ENCODE data around the gene PDE6B. TPM values are rescaled to one million over a fixed set of nuclear protein-coding genes. Genes with fewer than 3 reads are reported as not detected.
"Not testable (repeated sequence)": the region's sequence is repeated elsewhere in the genome, so short reads cannot be mapped to it uniquely, and the experiment has no call there.

The PDE6B gene
- total RNA-seq, 1 donor from 2014 or later: 2.9 TPM

DNA sequence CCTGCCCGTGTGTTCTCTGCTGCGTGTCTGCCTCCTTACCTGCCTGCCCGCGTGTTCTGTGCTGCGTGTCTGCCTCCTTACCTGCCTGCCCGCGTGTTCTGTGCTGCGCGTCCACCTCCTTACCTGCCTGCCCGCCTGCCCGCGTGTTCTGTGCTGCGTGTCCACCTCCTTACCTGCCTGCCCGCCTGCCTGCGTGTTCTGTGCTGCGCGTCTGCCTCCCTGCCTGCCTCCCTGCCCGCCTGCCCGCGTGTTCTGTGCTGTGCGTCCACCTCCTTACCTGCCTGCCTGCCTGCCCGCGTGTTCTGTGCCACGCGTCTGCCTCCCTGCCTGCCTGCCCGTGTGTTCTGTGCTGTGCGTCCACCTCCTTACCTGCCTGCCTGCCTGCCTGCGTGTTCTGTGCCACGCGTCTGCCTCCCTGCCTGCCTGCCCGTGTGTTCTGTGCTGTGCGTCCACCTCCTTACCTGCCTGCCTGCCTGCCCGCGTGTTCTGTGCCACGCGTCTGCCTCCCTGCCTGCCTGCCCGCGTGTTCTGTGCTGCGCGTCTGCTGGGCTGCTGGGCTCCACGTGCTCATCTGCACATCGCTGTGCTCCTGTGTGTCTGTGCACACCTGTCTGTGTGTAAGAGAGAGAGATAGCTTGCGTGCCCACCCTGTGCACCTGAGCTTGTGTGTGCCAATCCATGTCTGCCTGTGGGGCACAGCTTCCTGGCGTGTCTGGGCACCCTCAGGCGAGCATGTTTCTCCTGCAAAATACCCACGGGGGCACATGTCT lies 9.9 kb downstream of the PDE6B start:
- DNase-seq (ENCODE audit: low spot score): not testable (repeated sequence)

DNA sequence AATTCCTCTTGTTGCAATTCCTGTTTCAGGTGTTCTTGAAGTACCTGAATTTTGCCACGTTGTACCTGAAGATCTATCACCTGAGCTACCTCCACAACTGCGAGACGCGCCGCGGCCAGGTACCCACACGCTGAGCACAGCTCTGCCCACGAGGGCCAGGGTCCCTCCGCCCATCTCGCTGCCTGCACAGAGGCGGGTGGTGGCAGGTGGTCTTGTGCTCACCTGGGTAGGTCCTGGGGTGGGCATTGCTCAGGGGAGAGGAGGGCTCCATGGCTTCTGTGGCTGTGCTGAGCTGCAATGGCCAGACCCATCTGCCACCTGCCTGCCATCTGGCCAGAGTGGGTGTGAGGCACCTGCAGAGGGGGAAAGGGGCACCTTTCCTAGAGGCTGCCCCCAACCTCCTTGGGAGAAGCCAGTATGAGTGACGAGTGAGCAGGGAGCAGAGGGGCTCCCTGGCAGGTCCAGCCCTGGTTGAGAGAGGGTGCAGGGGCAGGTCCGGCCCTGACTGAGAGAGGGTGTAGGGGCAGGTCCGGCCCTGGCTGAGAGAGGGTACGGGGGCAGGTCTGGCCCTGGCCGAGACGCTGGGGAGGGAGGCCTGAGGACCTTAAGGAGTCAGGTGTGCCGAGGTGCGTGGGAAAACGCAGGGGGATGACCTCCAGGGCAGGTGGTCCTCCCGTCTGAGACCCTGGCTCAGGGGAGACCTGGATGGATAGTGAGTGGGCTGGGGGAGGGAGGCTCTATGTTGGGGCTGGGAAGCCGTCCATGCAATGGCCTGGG lies 10.7 kb downstream of the PDE6B start:
- DNase-seq (ENCODE audit: low spot score): no peak

DNA sequence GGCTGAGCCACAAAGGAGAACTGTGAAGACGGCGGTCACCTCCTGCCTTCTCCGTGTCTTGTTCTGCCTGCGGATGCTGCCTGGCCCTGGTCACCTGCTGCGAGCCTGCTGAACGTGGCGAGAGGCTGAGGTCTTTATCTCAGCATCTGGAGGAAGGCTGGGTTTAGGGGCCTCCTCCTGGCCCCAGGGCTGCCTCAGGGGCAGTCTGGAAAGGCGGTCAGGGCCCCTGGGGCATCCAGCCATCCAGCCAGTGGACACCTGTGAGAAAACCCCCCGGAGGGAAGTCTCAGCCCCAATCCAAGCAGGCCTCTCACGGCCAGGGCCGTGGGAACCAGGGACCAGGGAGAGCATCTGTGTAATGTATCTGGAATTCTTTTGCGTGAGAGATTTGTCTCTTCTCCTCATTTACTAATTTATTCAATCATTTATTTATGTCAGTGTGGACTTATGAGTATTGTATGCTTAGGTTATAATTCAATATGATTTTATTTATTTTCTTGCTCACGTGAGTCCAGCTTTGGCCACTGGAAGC lies 11.3 kb downstream of the PDE6B start:
- no peak for DNase-seq (ENCODE audit: low spot score)

DNA sequence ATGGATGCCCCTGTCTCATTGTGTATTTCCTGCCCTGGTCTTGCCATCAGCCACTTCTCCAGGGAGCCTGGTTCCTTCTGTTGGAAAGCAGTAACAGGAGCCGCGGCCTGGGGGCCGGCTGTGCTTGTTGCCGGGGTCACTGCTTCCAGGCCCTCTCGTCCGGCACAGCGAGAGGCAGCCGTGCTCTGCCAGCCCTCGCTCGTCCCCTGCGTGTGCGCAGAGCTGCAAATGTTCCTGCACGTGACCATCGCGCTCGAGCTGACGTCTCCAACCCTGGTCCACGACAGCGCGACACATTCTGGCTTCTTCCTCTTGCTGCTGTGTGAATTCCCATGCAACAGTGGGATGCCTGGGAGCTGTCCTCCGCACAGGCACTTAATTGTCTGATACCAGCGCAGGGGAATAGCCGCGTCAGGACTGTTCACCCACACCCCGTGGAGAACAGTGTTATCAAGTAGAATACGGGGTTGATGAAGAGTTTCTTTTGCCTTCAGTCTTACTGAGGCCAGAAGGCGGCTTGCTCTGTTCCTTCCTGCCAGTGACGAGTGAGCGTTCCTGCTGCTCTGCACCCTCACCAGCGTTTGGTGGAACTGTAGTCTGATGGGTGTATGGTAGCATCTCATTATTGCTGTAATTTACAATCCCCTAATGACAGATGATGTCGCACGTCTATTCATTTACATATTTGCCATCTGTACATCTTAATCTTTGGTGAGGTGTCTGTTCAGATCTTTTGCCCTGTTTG lies 12.3 kb downstream of the PDE6B start:
- DNase-seq (ENCODE audit: low spot score): no peak

DNA sequence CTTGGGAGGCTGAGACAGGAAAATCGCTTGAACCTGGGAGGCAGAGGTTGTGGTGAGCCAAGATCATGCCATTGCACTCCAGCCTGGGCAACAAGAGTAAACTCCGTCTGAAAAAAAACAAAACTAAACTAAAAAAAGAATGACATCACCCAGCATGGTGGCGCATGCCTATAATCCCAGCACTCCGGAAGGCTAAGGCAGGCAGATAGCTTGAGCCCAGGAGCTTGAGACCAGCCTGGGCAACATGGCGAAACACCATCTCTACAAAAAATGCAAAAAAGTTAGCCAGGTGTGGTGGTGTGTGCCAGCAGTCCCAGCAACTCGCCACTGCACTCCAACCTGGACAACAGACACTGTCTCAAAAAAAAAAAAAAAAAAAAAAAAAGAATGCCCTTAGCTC lies 17.0 kb downstream of the PDE6B start:
- not testable (repeated sequence) for DNase-seq (ENCODE audit: low spot score)

DNA sequence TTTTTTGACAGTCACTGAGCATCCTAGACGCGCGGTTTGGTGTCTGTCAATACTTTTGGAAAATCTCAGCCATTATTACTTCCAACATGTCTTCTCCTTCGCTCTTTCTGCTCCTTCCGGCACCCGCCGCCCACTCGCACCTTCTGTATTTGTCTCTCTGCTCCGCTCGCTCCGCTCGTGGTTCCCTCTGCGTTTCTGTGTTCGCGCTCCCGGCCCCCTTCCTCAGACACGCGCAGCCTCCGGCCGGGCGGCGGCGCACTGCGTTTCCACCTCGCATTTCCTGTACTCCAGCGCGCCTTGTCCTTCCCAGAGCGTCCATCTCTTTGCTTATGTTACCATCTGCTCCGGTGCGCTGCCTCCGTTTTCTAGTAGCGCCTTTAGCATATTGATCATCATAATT lies 21.1 kb downstream of the PDE6B start:
- no peak for DNase-seq (ENCODE audit: low spot score)

DNA sequence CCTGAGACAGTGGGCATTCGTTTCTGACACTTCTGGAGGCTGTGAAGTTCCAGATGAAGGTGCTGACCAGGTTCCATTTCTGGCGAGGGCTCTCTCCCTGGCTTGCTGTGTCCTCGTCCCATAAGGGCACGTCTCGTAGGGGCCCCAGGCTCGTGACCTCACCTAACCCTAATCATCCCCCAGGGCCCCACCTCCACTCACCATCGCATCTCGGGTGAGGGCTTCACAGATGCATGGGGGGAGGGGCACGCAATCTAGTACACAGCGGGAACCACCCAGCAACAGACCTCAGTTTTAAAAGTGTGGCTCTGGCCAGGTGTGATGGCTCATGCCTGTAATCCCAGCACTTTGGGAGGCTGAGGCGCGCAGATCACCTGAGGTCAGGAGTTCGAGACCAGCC lies 22.1 kb downstream of the PDE6B start:
- no peak for DNase-seq (ENCODE audit: low spot score)

DNA sequence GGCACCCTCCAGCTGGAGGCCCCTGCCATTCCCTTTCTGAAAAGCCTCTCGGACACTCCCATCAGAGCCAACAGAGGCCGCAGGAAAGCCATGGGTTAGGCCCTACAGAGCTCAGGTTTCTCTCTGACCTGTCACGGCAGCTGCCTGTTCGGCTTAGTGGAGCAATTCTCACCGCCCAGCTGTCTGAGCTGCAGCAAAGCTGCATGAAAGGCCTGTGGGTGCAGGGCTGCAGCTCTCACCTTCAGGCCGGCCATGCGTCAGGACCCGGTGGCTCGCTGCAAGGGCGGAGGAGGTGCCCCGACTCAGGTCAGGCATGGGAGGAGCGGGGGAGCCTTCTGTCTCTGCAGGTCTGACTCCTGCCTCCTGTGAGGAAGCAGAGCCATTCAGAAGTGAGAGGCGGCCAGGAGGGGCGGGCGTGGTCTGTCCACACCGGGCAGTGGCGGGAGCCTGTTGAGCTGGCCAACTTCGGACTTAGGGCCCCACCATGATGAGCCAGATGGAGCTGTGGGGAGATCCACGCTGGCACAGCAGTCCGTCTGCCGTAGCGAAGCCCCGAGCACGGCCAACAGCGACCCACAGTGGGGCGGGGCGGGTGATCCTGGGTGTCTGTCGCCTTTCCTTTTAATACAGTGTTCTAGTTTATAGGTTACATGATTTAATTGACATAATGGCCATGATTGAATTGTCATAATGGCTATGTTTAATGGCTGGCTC lies 23.4 kb downstream of the PDE6B start:
- no peak for DNase-seq (ENCODE audit: low spot score)

DNA sequence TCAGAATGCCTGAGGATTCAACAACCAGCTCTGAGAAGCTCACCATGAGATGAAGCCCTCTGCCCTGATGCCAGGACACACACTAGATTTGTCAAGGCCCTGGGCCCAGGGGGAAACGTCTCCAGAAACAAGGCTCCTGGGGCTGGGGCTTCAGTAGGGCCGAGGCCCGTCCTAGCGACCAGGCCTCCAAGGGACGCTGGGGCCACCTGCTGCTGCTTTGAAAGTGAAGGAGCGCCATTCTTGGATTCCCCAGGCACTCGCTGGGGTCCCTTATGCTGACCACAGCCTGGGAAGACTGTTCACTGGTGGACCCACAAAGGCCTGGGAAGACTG lies 23.9 kb downstream of the PDE6B start:
- DNase-seq (ENCODE audit: low spot score): no peak

DNA sequence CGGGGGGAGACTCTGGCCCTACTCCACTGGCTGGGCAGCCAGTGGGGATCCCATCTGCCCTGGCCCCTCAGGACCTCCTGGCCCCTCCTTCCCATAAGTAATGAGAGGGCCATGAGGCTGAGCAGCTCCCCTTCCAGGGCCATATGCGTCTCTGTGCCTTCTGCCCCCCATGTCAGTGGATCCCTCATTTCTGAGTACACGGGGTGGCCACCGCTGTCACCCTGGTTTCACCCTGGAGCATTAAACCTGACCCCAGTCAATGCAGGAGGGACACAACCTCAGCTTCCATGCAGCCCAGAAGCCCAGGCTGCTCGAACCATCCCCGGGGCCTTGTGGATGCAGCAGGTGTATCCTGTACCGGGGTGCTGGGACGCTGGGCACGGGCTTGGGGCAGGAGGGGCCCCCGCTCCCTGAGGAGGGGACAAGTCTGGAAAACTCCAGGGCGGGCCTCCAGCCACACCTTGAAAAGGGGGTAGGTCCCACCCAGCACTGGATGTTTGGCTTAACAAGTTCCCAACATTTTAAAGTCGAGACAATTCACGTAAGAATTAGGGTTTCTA lies 24.5 kb downstream of the PDE6B start:
- DNase-seq (ENCODE audit: low spot score): no peak

DNA sequence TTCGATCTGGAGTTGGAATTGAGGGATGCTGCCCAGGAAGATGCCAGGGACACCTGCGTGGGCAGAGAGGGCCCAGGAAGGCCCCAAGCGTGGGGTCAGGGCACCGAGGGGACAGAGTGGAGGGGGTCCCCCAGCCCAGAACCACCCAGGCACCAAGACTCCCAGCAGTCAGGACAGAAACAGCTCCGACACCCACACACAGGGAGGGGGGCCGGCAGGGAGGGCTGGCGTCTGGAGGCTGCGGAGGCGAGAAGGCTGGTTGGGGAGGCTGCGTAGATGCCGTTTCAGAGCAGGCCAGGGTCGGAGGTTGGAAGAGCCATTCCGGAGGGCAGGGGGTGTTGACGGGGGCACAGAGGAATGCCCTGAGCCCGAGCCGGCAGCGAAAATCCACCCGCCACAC lies 25.1 kb downstream of the PDE6B start:
- DNase-seq (ENCODE audit: low spot score): no peak

DNA sequence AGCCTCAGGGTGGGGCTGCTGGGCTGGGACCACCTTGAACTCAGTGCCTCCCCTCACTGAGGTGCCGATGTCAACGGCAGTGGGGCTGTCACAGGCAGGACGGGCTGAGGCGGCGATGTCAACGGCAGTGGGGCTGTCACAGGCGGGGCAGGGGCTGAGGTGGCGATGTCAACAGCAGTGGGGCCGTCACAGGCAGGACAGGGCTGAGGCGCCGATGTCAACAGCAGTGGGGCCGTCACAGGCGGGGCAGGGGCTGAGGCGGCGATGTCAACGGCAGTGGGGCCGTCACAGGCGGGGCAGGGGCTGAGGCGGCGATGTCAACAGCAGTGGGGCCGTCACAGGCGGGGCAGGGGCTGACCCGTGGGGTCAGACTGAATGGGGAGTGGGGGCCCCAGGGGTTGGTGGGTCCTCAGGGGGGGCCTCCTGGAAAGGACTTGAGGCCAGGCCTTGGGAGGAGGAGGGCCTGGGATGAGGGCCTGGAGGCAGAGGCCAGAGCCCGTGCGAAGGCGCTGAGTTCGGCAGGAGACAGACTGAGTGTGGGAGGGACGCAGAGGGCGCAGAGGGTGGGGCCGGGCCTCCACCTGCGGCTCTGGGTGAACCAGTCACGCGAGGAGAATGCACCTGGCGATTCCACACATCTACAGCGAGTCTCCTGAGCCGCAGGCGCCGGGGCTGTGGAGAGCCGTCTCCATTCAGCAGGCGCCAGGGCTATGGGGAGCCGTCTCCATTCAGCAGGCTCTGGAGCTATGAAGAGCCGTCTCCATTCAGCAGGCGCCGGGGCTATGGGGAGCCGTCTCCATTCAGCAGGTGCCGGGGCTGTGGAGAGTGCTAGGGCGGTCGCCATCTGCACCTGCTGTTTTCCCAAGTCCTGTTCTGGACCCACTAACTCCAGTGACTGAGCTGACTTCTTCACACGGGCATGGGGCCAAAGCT lies 25.8 kb downstream of the PDE6B start:
- no peak for DNase-seq (ENCODE audit: low spot score)

DNA sequence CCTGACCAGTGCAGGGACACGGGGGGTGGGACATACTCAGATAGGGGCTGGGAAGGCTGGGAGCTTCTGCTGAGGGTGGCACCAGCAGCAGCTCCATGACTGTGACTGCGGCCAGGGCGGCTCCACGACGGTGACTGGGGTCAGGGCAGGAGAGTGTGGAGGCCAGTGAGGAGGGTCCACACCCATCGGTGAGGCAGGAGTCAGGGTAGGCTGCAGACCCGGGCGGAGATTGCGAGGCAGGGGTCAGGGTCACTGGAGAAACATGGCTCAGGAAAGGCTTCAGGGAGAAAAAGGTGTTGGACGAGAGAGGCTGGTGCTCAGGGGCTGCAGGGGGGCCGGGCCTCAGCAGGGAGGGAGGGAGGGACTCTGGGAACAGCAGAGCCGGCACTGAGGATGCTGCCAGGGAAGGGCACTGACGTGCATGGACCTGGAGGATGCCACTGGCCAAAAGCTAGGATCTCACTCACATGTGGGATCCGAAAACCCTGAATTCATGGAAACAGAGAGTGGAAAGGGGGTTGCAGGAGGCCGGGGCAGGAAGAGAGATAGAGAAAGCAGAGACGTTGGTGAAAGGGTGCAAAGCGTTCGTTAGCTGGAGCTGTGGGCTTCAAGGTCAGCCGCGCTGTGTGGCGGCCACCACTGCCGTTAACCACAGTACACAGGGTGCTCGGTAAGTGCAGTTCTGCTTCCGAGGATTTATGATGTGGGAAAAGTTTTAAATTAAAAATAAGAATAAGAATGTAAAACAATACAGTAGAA lies 26.7 kb downstream of the PDE6B start:
- DNase-seq (ENCODE audit: low spot score): no peak

DNA sequence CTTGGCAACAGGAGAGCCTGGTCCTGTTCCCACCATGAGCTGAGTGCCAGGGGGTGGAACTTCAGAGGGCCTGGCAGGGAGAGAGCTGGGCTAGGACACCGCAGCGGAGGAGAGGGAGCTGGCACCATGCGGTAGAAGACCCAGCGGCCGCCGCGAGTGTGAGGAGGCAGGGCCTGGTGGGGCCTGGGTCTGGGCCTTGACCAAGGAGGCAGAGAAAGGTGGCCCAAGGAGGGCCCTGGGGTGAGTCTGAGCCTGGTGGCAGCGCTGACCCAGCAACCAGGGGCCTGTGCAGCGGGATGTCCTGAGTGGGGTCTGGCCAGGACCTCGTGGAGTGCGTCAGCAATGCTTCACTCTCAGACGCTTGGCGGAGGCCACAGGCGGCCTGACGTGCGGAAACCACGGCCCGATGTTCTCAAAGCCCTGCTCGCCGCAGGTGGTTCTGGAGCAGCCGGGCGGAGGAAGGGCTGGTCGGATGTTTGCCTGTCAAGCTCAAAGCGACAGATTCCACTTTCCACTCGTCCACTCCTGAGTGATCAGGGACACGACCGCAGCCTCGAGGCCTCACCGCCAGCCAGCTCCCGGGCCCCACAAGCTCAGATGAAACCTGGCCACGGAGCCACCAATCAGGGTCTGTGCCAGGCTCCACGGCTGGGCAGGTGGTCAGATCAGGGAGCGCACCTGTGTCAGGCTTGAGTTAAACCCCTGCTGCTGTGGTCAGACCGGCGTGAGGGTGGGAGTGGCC lies 27.9 kb downstream of the PDE6B start:
- no peak for DNase-seq (ENCODE audit: low spot score)

DNA sequence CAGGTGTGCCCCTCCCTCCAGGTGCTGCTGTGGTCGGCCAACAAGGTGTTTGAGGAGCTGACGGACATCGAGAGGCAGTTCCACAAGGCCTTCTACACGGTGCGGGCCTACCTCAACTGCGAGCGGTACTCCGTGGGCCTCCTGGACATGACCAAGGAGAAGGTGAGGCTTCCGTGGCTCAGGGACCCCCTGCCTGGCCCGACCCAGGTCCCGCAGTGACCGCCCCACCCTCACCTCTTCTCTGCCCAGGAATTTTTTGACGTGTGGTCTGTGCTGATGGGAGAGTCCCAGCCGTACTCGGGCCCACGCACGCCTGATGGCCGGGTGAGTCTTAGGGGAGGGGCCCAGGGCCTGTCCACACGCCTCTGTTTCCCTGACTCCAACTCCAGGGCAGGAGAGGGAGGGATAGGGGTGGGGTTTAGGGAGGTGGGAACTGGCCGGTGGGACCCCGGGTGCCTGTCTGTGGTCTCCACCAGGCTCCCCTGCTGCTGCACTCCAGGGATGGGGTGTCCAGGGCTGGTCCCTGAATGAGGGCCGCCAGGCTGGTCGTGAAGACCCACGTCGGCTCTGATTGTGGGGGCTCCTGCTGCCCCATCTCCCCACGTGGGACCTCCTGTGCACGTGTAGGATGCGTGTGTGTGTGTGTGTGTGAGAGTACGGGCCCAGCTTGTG lies 28.6 kb downstream of the PDE6B start:
- no peak for DNase-seq (ENCODE audit: low spot score)

DNA sequence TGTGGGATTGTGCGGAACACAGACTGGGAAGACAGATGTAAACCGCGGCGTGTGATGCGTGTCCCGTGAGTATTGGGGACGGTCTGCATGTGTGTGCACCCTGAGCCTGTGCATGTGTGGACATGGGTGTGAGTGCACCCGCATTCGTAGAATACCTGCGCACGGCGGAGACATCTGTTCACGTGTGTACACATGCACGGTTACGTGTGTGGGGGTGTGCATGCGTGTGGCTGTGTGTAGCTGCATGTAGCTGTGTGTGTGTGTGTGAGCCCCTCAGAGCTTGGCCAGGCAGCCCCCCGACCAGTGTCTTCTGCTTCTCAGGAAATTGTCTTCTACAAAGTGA lies 29.1 kb downstream of the PDE6B start:
- no peak for DNase-seq (ENCODE audit: low spot score)

DNA sequence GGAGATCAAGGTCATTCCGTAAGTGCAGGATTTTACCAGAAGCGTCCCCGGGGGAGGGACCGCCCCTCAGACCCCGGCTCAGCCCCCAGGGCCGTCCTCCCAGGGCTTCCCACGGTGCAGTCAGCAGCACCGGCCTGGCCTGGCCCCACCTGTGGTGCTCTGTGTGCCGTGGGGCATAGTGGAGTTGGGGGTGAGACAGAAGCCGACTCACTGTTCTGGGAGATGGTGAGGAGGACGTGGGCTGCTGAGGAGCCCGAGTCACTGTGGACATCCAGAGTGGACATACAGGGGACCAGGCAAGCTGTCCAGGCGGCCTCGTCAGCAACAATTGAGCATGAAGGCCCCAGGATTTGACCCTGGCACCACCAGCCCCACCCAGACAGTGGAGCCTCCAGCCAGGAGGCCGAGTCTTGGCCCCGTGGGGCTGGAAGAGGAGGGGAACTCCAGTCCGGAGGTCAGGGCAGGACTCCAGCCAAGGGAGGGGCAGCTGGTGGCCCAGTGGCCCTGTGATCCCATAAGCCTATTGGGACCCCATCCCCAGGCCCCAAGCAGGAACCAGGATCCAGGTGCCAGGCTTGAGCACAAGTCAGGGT lies 29.6 kb downstream of the PDE6B start:
- DNase-seq (ENCODE audit: low spot score): no peak
